ENCODE results near the gene CASP1.
A peak's percentile ranks its signal among the peaks of the same experiment; 100 is the strongest.
"Not testable (repeated sequence)": the region's sequence is repeated elsewhere in the genome, so short reads cannot be mapped to it uniquely, and the experiment has no call there.

The CASP1 gene

GRCh38 chr11:105045676-105046296 is 10.8 kb upstream of the CASP1 start:
- DNase-seq, result no peak

GRCh38 chr11:105044557-105045524 is 9.9 kb upstream of the CASP1 start, which contains the start of gene CARD16:
TSS of gene CARD16 (minus strand) at chr11:105045335. CDS start at chr11:105045297, 38 bp downstream.
- not testable (repeated sequence) for DNase-seq

GRCh38 chr11:105042178-105042577 is 7.2 kb upstream of the CASP1 start:
- no peak for DNase-seq

GRCh38 chr11:105040703-105041102 is 5.8 kb upstream of the CASP1 start:
- DNase-seq, result no peak

- not testable (repeated sequence) for DNase-seq
These were observed 556 bp downstream of the CASP1 start for GRCh38 chr11:105034388-105034787.

- no peak for DNase-seq
These were observed 1.2 kb downstream of the CASP1 start for GRCh38 chr11:105033781-105034180.

GRCh38 chr11:105033343-105033742 is 1.6 kb downstream of the CASP1 start:
- no peak for DNase-seq

GRCh38 chr11:105032495-105032894 is 2.4 kb downstream of the CASP1 start:
- no peak for DNase-seq

GRCh38 chr11:105027678-105028077 is 7.3 kb downstream of the CASP1 start:
- DNase-seq, result no peak

GRCh38 chr11:105024394-105024793 is 10.6 kb downstream of the CASP1 start:
- no peak for DNase-seq

GRCh38 chr11:105023003-105023402 is 11.9 kb downstream of the CASP1 start, which contains the start of gene CASP5:
TSS of gene CASP5 (minus strand) at chr11:105023168. CDS start at chr11:105023136, 32 bp downstream.
- no peak for DNase-seq

- no peak for DNase-seq
These were observed 12.4 kb downstream of the CASP1 start for GRCh38 chr11:105022527-105022926.

- no peak for DNase-seq
These were observed 27.5 kb downstream of the CASP1 start for GRCh38 chr11:105007463-105007862.

- DNase-seq, result no peak
These were observed 29.5 kb downstream of the CASP1 start for GRCh38 chr11:105005451-105005845.

- DNase-seq, result no peak
These were observed 30.9 kb downstream of the CASP1 start for GRCh38 chr11:105004021-105004420.

- DNase-seq, result no peak
These were observed 31.8 kb downstream of the CASP1 start for GRCh38 chr11:105003151-105003550.

- peak; percentile 55 for DNase-seq
These were observed 34.1 kb downstream of the CASP1 start for GRCh38 chr11:105000797-105001196.

GRCh38 chr11:105000167-105000566 is 34.8 kb downstream of the CASP1 start:
- DNase-seq, result no peak

GRCh38 chr11:104999721-105000120 is 35.2 kb downstream of the CASP1 start:
- no peak for DNase-seq

GRCh38 chr11:104997288-104997687 is 37.7 kb downstream of the CASP1 start:
- no peak for DNase-seq

GRCh38 chr11:104995001-104995408 is 39.9 kb downstream of the CASP1 start:
- no peak for DNase-seq

- no peak for DNase-seq
These were observed 42.2 kb downstream of the CASP1 start for GRCh38 chr11:104992781-104993180.

- DNase-seq, result no peak
These were observed 43.0 kb downstream of the CASP1 start for GRCh38 chr11:104991994-104992393.

- no peak for DNase-seq
These were observed 50.1 kb downstream of the CASP1 start for GRCh38 chr11:104984808-104985207.

Measured in activated T-cell treated with anti-CD3 and anti-CD28 coated beads, Interleukin-2, amount 50 U/mL, for 1 hour (primary cell).